ENCODE data around the gene PRR16.

PRR16 gene

DNA sequence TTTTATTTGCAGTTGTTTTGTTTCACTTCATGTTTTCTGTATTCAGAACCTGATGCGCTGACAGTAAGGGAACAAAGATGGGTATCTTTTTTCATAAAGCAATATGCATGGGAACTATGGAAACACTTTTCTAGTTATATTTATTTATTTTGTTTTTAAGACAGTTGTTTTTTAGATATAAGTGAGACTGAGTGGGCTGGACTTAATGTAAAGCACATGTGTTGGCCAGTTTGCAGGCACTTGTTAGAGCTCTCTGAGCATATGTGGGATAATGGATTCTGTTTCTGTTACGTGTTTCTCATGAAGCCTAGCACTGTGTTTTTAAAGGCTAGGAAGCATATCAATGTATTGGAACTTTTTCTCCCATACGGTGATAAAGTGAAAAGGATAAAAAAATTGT, 164.1 kb downstream of the PRR16 start:
- Histone ChIP-seq H3K27ac (no peak overlapping the region), H3K4me3 (no peak overlapping the region)
- no peak for DNase-seq (ENCODE audit: low spot score)
- TF ChIP-seq, protein P1, sequence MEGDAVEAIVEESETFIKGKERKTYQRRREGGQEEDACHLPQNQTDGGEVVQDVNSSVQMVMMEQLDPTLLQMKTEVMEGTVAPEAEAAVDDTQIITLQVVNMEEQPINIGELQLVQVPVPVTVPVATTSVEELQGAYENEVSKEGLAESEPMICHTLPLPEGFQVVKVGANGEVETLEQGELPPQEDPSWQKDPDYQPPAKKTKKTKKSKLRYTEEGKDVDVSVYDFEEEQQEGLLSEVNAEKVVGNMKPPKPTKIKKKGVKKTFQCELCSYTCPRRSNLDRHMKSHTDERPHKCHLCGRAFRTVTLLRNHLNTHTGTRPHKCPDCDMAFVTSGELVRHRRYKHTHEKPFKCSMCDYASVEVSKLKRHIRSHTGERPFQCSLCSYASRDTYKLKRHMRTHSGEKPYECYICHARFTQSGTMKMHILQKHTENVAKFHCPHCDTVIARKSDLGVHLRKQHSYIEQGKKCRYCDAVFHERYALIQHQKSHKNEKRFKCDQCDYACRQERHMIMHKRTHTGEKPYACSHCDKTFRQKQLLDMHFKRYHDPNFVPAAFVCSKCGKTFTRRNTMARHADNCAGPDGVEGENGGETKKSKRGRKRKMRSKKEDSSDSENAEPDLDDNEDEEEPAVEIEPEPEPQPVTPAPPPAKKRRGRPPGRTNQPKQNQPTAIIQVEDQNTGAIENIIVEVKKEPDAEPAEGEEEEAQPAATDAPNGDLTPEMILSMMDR (IDR thresholded peaks at IDR 0.05): no peak

DNA sequence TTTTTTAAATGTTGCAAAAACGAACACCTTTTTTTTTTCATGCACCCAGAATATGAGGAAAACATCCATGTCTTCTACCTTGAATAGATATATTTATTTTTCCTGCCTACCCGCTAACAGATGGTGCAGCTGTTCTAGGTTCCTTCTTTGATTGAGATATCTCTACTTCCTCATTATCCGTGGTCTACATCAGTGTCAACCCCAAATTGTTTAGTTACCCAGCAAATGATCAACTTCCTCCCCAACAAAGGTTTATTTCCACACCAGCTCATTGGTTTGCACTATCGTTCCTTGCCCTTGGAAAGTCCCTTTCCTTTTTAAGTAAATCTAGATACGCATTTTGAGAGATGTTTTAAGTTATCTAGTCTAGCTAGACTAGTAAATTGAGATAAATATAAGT, 166.4 kb downstream of the PRR16 start:
- TF ChIP-seq, protein P1 (IDR thresholded peaks at IDR 0.05): no peak
- no peak for DNase-seq (ENCODE audit: low spot score)
- no peak overlapping the region for H3K27ac ChIP-seq
- H3K4me3 ChIP-seq: no peak overlapping the region

- H3K27ac ChIP-seq: no peak overlapping the region
- TF ChIP-seq, protein P1 (IDR thresholded peaks at IDR 0.05): no peak
- H3K4me3 ChIP-seq: no peak overlapping the region
- DNase-seq (ENCODE audit: low spot score): no peak
These were observed 167.5 kb downstream of the PRR16 start for GRCh38 chr5:120631611-120632010.

DNA sequence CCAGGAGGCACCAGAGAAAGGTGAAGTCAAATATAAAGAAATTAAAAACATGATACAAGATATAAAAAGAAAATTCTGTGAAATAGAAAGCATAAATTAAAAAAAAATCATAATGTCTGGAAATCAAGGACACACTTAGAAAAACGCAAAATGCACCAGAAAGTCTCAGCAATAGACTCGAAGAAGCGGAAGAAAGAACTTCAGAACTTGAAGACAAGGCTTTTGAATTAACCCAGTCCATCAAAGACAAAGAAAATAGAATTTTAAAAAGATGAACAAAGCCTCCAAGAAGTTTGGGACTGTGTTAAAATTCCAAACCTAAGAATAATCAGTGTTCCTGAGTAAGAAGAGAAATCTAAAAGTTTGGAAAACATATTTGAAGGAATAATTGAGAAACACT, 168.3 kb downstream of the PRR16 start:
- H3K4me3 ChIP-seq: no peak overlapping the region
- H3K27ac ChIP-seq: no peak overlapping the region
- TF ChIP-seq, protein P1 (IDR thresholded peaks at IDR 0.05): no peak
- DNase-seq (ENCODE audit: low spot score): no peak

GRCh38 chr5:120638449-120638848, 174.3 kb downstream of the PRR16 start:
- DNase-seq (ENCODE audit: low spot score): no peak
- TF ChIP-seq, protein P1 (IDR thresholded peaks at IDR 0.05): no peak
- H3K27ac ChIP-seq: no peak overlapping the region
- no peak overlapping the region for H3K4me3 ChIP-seq

DNA sequence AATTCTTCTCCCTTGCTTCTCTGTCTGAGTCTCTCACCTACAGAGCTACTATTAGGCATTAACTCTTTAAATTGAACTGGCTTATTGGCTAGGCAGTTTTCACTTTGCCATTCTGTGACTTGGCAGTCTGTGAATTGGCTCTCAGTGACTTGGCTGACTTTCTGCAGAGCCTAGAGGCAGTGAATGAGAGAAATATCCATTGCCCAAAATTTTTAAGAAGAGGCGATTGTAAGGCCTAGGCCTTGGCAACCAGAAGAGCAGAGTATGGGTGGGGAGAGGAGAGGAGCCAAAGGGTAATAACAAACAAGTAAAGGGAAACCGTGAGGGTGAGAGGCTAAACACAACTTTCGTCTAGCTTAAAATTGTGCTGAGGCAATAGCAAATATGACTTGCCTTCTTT, 176.7 kb downstream of the PRR16 start:
- DNase-seq (ENCODE audit: low spot score): no peak
- Histone ChIP-seq H3K4me3 (no peak overlapping the region), H3K27ac (no peak overlapping the region)
- TF ChIP-seq, protein P1 (IDR thresholded peaks at IDR 0.05): no peak

GRCh38 chr5:120644516-120644915, 180.4 kb downstream of the PRR16 start:
- Histone ChIP-seq H3K4me3 (no peak overlapping the region), H3K27ac (no peak overlapping the region)
- TF ChIP-seq, protein P1 (IDR thresholded peaks at IDR 0.05): no peak
- DNase-seq (ENCODE audit: low spot score): no peak

All from coronary artery (tissue), 2 donors.